D721Med (cell line): ENCODE data around the gene SLC7A9.

Experiments used
- DNase-seq: peaks from one replicate; pipeline ENCODE4 v3.0.0; 2011; ENCODE audit warnings: low spot score; ENCODE audit not compliant: insufficient read length
- FAIRE-seq: peaks from 2 replicates; lab custom pipeline; 2011; peaks lifted over from hg19 to GRCh38; lab: Jason Lieb, UNC
- TF ChIP-seq, protein P1 (sequence below): IDR thresholded peaks from 2 replicates; pipeline ENCODE4 v1.5.1; 2012; ENCODE audit warnings: mild to moderate bottlenecking, control low read depth; ENCODE audit not compliant: insufficient read depth; ENCODE audit errors: missing control alignments

SLC7A9 gene

DNA sequence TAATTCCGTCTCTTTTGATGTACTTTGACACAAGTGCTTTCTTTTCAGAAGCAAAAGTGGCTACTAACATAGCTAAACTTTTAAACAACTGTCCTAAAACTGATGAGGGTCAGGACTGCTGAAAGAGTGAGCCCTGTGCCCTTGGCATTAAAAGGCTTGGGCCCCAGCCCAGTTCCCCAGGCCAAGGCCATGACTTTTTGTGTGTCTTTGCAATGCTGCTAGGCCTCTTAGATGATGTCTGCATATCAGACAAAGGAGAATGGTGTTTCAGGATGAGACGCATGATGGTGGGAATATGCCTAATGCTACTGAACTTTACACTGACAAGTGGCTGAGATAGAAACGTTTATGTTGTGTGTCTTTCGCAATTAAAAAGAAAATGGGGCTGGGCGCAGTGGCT is 38.0 kb downstream of the SLC7A9 start:
- no peak for DNase-seq
- no peak for FAIRE-seq
- TF ChIP-seq, protein P1, sequence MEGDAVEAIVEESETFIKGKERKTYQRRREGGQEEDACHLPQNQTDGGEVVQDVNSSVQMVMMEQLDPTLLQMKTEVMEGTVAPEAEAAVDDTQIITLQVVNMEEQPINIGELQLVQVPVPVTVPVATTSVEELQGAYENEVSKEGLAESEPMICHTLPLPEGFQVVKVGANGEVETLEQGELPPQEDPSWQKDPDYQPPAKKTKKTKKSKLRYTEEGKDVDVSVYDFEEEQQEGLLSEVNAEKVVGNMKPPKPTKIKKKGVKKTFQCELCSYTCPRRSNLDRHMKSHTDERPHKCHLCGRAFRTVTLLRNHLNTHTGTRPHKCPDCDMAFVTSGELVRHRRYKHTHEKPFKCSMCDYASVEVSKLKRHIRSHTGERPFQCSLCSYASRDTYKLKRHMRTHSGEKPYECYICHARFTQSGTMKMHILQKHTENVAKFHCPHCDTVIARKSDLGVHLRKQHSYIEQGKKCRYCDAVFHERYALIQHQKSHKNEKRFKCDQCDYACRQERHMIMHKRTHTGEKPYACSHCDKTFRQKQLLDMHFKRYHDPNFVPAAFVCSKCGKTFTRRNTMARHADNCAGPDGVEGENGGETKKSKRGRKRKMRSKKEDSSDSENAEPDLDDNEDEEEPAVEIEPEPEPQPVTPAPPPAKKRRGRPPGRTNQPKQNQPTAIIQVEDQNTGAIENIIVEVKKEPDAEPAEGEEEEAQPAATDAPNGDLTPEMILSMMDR, result no peak

DNA sequence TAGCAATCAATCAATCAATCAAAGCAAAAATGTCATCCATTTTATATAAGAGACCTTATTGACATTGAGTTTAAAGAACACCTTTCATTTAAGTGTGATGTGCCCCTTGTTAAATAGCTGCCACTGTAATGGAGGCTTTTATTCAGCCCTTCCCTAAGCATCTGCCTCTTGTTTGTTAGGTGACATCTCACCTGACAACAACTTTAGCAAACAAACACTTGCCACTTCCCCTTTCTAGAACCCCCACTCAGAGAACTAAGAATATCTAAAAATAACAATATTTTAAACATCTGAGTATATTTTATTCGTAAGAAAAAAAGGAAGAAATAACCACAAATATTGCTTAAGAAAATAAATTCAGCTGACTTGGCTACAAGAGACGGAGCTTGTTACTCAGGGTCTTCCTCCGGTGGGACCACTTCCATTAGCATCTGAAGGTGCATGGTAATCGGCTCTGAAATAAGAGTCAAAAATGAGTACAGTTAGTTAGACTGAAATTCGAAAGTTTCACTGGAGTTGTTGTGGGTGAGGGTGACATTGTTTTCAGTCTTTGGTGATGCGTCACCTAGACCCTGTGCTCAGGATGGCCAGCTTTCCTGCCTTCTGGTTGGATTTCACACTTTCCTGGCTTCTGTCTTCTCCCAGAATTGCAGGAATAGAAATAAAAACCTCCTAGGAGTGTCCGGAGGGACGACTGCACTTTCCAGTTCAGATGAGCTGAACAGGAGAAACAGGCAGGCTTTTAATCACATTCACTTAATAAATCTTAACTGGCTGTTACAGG is 39.1 kb downstream of the SLC7A9 start:
- DNase-seq, result no peak
- TF ChIP-seq, protein P1, result no peak
- no peak for FAIRE-seq

DNA sequence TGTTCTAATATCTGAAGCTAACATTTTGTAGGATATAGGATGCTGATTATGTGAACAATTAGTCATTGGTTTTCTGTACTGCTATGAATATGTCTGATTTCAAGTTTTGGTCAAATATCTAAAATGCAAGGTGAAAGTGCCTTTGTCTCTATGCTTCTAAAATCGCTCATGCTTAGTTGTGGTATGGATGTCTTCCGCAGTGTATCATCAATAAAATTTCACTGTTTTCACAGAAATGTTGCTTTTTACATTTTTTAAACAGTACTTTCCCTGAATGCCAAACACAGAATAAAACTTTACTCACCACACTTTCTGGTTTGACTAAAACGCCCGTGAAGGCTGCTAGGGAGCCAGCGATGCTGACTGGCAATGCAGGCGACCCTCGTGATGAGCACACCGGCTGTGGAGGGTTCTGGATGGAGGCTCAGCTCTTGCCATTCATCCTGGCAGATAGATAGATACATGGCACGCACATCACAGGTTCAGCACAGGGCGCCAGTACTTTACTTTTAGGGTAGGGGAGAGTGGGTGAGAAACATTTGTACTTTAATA is 40.1 kb downstream of the SLC7A9 start:
- DNase-seq (no peak), FAIRE-seq (no peak)
- TF ChIP-seq, protein P1, result no peak

DNA sequence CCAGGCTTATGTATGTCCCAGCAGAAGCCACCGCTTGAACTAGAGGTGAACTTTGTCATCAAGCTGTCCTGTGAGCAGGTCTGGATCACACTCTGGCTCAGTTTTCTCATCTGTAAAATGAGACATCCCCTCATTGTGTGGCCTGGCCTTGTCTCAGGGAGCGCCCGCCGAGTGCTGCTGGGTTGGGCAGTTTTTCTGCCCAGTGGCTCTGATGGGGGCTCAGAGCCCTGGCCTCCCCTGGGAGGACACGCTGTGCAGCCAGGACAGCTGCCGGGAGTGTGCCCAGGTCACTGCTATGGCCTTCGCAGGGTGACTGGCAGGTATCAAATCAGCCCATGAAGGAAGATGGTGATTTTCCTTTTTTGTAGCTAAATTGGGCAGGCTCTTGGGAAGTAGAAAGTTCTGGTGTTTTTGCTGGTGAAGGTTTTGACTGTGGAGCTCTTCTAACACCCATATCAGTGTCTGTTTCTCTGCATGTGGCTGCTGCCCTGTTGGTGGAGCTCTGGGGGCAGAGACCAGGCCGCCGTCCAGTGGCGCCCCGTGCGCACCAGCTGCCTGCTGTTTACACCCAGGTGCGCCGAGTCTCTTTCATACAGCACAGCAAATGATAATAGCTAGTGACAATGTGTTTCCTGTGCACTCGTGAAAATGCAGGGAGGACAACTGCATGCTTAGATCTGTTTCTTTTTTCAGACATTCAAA is 40.8 kb downstream of the SLC7A9 start:
- FAIRE-seq (no peak), DNase-seq (no peak)
- TF ChIP-seq, protein P1, result no peak

DNA sequence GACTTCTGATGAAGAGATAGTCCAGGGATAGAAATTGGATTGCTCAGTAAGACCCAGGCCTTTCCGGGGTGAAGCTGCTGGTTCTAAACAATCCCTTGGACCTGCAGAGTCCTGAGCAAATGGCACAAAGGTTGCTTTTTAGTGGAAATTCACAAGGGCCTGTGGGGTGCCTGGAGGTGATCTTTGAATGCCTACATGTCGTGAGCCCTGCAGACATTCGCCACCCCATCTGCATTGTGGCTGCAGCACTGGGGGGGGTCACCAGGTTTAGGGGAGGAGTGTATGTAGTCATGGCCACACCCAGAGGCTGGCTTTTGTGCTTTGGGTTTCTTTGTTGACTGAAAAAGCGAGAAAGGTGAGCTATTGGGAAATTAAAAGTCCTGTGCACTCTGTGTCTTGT is 41.4 kb downstream of the SLC7A9 start:
- TF ChIP-seq, protein P1, result no peak
- FAIRE-seq, result no peak
- no peak for DNase-seq

DNA sequence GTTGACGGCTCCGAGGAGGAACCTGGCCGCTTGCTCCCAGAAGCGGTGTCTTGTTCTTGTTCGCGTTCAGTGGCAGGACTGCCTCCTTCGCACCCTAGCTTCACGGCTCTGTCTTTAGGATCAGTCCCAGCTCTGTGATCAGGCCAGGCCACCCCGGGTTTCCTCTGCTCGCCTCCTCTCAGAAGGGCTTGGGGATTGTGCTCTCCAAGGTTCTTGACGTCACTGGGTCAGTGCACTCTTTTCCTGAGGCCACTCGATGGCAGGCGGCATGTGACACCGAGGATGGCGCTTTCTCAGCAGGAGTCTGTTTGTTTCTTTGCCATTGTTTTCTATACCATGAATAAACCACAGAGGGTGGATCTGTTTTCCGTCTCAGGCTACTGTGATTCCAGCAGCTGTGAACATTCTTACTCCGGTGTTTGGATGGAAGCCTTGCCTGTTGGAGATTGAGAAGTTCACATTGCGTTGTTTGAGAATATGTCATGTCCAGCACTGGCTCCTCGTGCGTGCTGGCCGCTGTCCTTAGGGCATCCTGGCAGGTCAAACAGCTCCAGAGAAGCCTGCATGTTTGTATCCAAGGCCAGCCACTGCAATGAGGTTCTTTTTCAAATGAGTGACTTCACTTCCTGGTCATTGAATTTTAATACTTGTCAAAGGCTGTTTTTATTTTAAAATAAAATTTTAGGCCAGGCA is 44.5 kb downstream of the SLC7A9 start:
- FAIRE-seq (no peak), DNase-seq (no peak)
- TF ChIP-seq, protein P1, result no peak
